GM12892 (cell line): ENCODE data around the gene KRTAP2-2.
"Not testable (repeated sequence)": the region's sequence is repeated elsewhere in the genome, so short reads cannot be mapped to it uniquely, and the experiment has no call there.

ENCODE experiments used
- DNase-seq: peaks from one replicate; pipeline ENCODE4 v3.0.0; 2011; ENCODE audit not compliant: insufficient read length
- FAIRE-seq: peaks from 2 replicates; lab custom pipeline; 2011; peaks lifted over from hg19 to GRCh38; lab: Jason Lieb, UNC
- POLR2A ChIP-seq: IDR thresholded peaks from 2 replicates; pipeline ENCODE4 v1.6.1; 2011; ENCODE audit warnings: low read depth, low read length, control low read depth
- POLR2AphosphoS5 ChIP-seq: IDR thresholded peaks from 2 replicates; pipeline ENCODE4 v1.6.1; 2011; ENCODE audit warnings: low read depth, low read length, control low read depth
- TAF1 ChIP-seq: IDR thresholded peaks from 2 replicates; pipeline ENCODE4 v1.6.1; 2011; ENCODE audit warnings: low read depth, mild to moderate bottlenecking, control low read depth, low read length, borderline replicate concordance

Gene KRTAP2-2

GRCh38 chr17:41082626-41083025, 27.6 kb upstream of the KRTAP2-2 start:
- no peak for FAIRE-seq
- DNase-seq, result no peak
- TF ChIP-seq TAF1 (no peak), POLR2AphosphoS5 (no peak), POLR2A (no peak)

- no peak for FAIRE-seq
- no peak for DNase-seq
- TF ChIP-seq POLR2A, result no peak
- no peak for TF ChIP-seq TAF1
- no peak for TF ChIP-seq POLR2AphosphoS5
Measured at GRCh38 chr17:41076788-41077187, 21.8 kb upstream of the KRTAP2-2 start.

- FAIRE-seq (no peak), DNase-seq (no peak)
- TF ChIP-seq POLR2A (no peak), POLR2AphosphoS5 (no peak), TAF1 (no peak)
Measured at GRCh38 chr17:41073676-41074075, 18.6 kb upstream of the KRTAP2-2 start.

DNA sequence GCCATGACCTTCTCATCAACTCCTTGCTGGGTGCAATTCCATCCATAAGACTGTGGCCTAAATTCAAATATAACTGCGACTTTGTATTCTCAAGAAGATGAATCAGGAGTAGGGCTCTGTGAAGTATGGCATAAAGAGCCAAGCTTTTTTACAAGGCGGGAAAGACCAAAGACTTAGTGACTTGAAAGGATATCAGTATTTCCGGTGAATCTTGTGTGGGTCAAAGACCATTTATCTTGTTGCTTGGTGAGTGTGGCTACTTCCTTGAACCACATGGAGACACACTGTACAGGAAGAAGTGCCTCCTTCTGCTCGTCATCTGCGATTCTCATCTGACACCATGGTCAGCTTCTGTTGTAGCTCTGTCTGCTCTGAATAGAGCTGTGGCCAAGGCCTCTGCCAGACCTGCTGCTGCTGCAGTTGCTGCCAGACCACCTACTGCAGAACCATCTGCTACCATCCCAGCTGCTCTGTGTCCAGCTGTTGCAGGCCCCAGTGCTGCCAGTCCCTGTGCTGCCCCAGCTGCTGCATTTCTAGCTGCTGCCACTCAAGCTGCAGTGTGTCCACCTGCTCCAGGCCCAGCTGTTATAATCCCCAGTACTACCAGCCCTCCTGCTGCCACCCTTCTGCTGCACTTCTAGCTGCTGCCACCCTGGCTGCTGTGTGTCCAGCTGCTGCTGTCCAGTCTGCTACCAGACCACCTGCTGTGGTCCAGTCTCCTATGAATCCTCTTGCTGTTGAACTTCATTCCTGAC, 16.8 kb upstream of the KRTAP2-2 start:
- no peak for DNase-seq
- FAIRE-seq, result no peak
- TF ChIP-seq POLR2A, result no peak
- TF ChIP-seq TAF1, result no peak
- no peak for TF ChIP-seq POLR2AphosphoS5

GRCh38 chr17:41069031-41069430, 14.0 kb upstream of the KRTAP2-2 start:
- no peak for TF ChIP-seq TAF1
- FAIRE-seq (no peak), DNase-seq (no peak)

DNA sequence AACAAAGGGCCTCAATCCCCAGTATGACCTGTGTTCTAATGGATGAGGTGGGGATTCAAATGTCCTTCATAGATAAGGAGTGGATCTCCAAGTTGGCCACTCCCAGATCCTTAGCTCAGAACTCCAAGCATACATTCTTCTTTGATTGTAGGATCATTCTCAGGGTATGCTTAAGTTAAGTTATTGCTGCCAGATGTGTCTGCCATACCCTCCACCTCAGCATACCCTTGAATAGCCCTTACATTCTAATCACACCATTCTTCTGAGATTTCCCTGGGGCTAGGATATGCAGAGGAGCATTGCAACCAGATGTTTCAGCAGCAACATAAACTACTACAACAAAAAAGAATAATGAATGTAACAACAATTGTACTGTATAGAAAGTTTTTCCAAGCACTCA, 12.3 kb upstream of the KRTAP2-2 start:
- DNase-seq, result no peak
- no peak for FAIRE-seq
- TF ChIP-seq TAF1, result no peak
- TF ChIP-seq POLR2A, result no peak
- no peak for TF ChIP-seq POLR2AphosphoS5

- TF ChIP-seq POLR2A, result no peak
- no peak for TF ChIP-seq POLR2AphosphoS5
- no peak for TF ChIP-seq TAF1
- FAIRE-seq (no peak), DNase-seq (no peak)
Measured at GRCh38 chr17:41065829-41066624, 11.0 kb upstream of the KRTAP2-2 start, which contains the start of gene KRTAP2-4. Gene KRTAP2-4, minus strand, starts transcription at chr17:41065879. Its CDS starts 34 bp downstream, at chr17:41065845.

GRCh38 chr17:41065016-41065689, 10.1 kb upstream of the KRTAP2-2 start:
- not testable (repeated sequence) for FAIRE-seq

GRCh38 chr17:41064301-41064700, 9.3 kb upstream of the KRTAP2-2 start:
- DNase-seq, result no peak
- TF ChIP-seq POLR2AphosphoS5 (no peak), POLR2A (no peak), TAF1 (no peak)
- FAIRE-seq, result no peak

More at GRCh38 chr17:41065016-41065689, 10.1 kb upstream of the KRTAP2-2 start:
- DNase-seq, result not testable (repeated sequence)

- FAIRE-seq (no peak), DNase-seq (no peak)
- TF ChIP-seq TAF1 (no peak), POLR2AphosphoS5 (no peak), POLR2A (no peak)
Measured at GRCh38 chr17:41063449-41063848, 8.4 kb upstream of the KRTAP2-2 start.

GRCh38 chr17:41061964-41062363, 6.9 kb upstream of the KRTAP2-2 start:
- TF ChIP-seq POLR2AphosphoS5 (no peak), TAF1 (no peak), POLR2A (no peak)

DNA sequence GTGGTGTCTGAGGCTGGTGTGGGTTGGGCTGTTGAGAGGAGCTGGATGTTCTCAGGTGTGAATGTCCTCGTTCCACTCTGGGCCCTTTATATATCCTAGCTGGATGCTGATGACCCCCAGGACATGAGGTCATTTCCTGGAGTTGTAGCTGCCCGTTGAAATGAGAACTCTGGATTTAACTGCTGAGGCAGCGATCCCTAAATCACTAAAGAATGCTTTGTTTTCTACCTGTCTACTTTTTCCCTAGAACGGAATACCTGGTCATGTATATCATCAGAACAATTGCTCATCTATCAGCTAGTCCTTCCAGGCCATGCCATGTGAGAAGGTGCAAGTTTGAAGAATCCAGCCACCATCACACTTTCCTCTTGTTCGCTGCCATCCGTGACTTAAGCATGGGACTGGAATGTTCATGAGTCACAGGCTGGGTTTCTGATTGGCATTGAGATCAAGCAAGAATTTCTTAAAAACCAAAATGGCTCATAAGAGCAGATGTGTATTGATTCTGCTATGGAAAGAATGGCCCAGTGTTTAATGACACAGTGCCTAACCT, 5.1 kb upstream of the KRTAP2-2 start, which contains the start of gene KRTAP2-3:
KRTAP2-3 (minus strand) TSS at position 63 of the 553 bp plus-strand sequence. CDS start 64 bp downstream, outside the sequence.
- DNase-seq (no peak), FAIRE-seq (no peak)
- TF ChIP-seq POLR2A (no peak), POLR2AphosphoS5 (no peak), TAF1 (no peak)

More at GRCh38 chr17:41061964-41062363, 6.9 kb upstream of the KRTAP2-2 start:
- FAIRE-seq (no peak), DNase-seq (no peak)

DNA sequence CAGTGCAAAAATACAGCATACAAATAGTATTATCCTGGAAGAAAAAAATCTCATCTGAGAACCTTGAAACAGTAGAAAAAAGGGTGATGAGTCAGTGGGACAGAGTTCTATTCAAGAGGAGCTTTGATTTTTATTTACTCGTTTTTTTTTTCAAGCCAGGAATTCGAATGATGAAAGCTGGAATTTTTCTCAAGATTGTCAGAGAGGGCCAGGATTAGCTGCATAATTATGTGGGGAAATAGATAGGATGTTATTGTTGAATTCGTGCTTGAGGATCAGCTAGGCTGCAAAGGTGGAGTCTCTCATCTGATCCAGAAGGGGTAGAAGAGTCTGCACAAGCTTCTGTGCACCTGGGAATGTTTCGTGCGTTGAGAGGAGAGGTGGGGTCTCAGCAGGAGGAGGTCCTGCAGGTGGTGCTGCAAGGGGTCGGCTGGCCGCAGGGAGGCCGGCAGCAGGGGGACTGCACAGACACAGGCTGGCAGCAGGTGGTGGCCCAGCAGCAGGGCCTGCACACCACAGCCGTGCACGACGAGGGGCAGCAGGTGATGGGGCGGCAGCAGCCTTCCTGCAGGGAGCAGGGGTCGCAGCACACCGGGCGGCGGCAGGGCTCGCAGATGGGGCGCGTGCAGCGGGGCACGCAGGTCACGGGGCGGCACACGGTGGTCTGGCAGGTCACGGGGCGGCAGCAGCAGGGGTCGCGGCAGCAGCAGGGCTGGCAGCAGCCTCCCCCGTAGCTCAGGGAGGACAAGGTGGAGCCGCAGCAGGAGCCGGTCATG, 4.4 kb upstream of the KRTAP2-2 start:
- not testable (repeated sequence) for DNase-seq, FAIRE-seq
